GM19351 (cell line): ENCODE measurements around the gene SULT1C2.
"Not testable (repeated sequence)": the region's sequence is repeated elsewhere in the genome, so short reads cannot be mapped to it uniquely, and the experiment has no call there.

ENCODE experiments used
- ATAC-seq: cut with Tn5 transposase; IDR thresholded peaks from one replicate; pipeline ENCODE4 v1.9.1; 2021; ENCODE audit warnings: mild to moderate bottlenecking, moderate library complexity; ENCODE audit not compliant: unreplicated experiment

The SULT1C2 gene

DNA sequence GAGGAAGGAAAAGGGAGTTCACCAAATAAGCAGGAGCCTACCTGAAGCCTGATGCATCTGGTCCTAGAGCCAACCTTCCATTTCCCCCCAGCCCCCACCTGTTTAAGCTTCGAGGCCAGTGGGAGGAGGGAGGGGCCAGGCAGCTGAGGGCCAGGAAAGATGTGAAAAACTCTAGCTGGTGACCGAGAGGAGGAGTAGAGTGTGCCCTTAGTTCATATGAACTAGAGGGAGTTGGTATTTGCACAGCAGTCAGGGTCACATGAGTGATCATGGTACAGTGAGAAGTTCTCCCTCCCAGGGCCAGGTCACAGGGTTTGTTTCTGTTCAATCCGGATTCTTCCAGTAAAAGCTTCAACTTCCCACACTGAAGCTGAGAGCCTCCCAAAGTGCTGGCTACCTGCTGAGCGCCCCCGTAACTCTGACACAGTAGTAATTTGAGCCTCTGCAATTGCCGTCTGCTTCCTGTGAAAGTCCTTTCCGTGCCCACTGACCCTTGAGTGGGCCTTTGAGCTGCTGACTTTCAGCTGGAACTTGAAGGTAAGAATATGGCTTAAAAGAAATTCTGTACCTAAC is at the start of gene SULT1C2:
TSS of gene SULT1C2 (plus strand) at position 362 of the 573 bp plus-strand sequence. CDS start 4,773 bp downstream, outside the sequence.
- ATAC-seq, result no peak

DNA sequence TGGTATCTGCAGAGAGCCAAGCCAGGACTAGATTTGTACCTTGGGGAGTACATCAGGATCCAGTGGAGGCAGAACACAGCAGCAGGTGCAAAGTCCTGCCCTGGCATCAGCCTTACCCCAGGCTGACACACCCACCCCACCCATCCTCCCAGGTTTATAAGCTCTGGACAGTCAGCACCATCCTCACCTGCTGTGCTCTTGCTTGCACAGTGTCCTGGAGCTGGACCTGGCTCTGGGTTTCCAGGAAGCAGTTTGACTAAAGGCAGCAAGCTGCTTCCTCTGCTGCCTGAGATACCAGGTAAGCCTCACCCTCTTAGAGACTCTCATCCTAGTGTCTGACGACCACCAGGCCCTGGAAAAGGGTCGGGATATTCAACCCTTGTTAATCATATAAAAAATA is 48.9 kb upstream of the SULT1C2 start, which contains the start of gene SULT1C3:
TSS of gene SULT1C3 (plus strand) at position 183 of the 400 bp plus-strand sequence. CDS start 7,227 bp downstream, outside the sequence.
- no peak for ATAC-seq

DNA sequence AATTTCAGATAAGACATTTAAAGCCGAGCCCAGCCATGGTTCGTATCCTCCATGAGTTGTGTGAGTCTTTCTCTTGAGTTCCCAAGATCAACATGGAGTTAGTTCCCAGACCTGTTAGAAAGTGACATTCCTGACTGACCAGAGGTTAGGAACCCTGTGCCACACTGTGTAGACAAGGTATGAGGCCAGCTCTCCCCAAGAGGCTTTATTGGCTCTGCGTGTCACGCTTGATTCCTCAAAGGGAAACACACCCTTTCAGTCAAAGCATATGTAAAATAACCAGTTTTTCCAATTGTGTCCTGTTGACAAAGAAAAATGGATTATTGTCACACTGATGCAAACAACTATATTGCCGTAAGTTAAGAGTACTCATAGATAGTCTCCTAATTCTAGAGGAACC is 47.7 kb upstream of the SULT1C2 start:
- ATAC-seq, result no peak

DNA sequence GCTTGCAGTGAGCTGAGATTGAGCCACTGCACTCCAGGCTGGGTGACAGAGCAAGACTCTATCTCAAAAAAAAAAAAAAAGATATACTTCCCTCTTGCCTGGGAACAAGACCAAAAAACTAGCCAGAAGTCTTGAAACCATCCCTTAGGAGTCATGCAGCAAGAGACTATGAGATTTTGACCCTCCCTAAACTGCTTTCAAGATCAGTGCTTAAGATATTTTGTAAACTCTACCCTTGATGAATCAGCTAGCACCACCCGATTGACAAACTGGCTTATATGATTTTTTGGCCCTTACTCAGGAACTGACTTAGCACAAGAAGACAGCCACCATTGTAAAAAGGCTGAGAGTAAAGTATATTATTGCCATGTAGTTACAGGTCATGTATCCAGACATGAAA is 45.1 kb upstream of the SULT1C2 start:
- no peak for ATAC-seq

DNA sequence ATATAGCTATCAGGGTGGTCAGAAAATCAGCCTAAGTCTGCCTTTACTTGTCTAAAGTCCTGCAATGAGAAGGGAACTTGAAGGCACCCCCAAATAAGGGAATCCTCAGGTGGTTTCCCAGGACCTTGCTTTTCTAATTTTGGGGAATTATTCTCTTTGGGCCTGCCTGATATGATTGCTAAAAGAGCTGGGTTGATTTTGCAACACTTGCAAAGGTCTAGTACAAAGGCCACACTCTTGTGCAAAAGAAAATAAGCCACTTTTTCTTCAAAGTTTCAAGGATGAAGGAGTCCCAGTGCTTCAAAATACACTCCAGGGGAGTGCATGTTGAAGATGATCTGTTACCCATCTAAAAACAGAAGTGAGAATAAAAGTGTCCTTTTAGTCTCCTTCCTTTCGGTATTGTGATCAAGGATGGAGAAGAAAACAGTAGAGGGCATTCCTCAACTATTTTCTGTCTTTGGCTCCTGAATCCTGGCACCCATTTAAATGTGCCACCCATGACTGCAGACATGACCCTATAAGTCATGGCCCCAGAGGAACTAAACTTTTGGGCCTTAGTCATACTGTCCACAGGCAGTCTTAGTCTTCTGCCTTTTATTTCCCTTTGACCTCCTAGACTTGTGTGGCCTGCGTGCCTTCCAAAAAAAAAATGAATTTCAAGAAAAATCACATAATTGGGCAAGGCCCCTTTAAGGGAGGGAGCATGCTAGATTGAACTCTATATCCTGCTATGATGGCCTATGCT is 43.9 kb upstream of the SULT1C2 start:
- ATAC-seq, result no peak

DNA sequence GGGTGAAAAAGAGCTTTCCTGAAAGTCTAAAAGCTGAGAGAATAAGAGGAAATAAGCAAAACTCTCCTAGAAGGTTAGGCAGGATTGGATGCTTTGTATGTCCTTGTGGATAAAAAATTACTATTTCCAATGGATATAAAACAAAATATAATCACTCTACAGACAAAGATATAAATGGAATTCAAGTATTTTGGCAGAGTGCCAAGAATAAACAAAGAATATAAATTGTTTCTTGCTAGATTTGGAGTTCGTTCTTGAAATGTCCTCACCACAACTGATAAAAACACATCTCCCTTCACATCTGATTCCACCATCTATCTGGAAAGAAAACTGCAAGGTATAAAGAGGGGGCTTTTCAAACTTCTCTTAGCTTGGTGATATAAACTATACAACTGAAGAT is 35.6 kb upstream of the SULT1C2 start:
- no peak for ATAC-seq

DNA sequence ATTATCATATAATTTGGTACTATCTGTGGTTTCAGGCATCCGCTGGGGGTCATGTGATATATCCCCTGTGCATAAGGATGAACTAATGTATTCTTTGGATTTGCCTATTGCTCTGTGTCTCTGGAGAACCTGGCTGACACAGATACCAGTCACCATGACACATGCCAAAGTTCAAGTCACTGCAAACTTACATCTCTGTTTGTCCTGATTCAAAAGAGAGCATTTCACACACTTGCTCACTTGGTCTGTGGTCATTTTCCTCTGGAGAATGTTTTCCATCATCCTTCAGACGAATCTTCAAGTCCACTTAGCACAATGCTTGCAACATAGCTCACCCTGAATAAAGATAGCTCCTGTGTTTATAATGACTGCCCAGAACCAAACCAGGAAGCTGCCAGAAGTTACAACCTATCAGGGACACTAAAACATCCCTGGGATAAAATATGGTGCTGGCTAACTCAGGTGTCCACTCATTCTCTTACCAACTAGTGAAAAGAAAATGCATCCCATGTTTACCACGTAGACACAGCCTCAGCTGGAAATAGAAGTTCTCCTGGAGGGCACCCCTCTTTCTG is 30.9 kb upstream of the SULT1C2 start:
- ATAC-seq, result no peak

DNA sequence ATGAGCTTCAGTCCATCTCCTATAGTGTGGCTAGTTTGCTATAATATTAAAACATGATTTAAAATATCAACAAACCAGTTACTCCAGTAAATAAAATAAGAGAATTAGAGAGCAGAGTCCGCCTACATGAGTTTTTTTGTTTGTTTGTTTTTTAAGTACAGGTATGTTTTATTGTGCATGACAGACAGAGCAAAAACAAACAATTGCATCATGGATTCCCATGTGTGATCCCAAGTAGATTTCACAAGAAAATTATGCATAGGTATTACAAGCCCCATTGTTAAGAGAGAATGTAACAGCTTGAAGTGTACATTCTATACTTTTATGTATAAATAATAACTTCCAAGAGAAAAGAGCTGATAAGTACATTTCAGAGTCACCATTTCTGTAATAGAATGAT is 27.9 kb upstream of the SULT1C2 start:
- ATAC-seq, result no peak

DNA sequence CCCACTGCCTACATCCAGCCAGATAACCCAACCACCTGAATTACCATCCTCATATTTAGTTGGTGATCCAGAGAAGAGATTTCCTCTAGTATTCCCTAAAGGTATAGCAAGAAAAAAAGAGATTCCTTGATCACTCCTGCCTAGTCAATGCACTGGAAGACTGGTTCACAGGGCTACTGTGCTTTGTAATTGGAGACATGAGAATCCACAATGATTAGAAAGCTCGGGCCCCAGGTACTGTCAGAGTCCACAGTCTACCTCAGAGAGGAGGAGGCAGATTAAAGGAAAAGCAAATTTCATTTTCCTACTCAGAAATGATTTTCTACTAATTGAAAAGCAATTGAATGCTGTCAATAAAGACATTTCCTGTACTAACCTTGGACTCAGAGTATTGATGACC is 26.7 kb upstream of the SULT1C2 start:
- ATAC-seq, result no peak

DNA sequence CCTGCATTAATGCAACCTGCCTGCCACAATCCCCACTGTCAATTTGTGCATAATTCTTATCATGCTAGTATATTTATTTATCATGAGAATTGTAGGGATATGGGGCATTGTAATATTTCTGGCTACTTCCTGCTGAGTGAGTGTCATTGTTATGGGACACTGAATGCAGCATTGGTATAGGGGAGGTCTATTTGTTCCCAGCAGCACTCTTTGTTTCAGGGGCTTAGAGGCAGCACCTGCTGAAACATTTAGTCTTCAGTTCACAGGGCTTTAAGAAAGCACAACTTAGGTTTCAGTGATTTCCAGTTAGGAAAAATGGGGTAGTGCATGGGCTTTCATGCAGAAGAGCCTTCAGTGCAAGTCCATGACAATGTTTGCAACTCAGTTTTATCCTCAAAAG is 25.3 kb upstream of the SULT1C2 start:
- no peak for ATAC-seq

DNA sequence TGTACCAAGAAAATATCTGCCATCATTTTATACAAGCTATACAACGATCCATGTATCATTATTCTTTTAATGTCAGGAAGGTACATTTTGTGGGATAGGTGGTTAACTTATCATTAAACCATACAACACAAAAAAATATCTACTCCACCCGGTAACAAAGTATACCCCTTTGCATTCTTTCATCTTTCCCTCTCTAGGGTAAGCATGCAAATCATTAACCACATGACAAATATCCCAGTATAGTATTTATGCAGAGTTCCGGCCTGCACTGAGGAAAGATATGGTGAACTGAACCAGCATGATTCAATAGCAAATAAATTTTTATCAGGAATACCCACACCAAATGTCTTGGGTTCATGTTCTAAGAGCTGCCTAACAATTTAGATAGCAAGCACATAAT is 22.5 kb upstream of the SULT1C2 start:
- no peak for ATAC-seq

DNA sequence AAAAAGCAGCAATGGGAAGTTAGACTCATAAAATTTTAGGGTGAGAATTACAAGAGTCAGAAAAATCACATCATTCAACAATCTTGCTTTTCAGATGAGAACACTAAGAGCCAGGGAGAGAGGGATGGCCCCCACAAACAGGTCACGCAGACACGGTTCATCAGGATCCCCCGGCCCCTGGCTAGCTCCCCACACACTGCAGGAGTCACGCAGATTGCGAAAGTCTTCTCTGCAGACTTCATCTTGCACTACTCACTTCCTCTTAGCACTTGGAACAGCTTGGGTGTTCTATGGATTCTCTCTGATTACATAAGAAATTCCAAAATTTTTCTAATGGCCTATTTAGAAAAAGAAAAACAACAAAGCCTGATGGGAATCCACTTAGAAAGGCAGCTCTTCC is 21.6 kb upstream of the SULT1C2 start:
- ATAC-seq, result no peak

DNA sequence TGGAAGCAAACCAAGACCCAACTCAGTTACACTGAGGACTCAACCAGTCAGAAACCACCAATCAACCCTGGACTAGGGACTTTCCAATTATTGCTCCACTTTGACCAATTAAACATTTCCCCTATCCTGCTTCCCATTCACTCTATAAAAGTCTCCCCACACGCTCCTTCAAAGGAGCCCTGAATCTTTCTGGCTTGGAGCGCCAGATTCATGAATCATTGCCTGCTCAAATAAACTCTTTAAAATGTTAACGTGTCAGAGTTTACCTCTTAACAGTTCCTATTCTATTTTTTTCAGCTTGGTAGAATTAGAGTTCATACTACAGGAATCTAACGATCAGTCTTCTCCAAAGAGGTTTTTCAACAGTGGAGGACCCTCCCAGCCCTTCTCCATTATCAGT is 20.7 kb upstream of the SULT1C2 start:
- ATAC-seq, result no peak

DNA sequence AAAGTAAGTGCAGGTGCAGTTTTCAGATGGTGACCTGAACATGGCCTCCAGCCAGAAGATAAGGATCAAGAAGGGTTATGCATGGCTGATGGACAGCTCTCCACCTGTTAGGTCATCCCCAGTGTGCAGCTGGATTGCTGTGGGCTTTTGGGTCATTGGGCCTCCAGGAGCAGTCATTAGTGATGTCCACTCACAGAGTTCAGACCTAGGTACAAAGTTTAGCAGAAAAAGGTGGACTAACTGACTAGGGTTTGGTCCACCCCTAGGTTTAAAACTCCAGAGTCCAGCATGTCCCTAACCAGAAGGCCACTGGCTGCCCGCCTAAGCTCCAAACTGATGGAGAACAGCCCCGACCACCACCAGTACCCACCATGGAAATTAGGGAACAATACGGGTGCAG is 18.3 kb upstream of the SULT1C2 start:
- no peak for ATAC-seq

DNA sequence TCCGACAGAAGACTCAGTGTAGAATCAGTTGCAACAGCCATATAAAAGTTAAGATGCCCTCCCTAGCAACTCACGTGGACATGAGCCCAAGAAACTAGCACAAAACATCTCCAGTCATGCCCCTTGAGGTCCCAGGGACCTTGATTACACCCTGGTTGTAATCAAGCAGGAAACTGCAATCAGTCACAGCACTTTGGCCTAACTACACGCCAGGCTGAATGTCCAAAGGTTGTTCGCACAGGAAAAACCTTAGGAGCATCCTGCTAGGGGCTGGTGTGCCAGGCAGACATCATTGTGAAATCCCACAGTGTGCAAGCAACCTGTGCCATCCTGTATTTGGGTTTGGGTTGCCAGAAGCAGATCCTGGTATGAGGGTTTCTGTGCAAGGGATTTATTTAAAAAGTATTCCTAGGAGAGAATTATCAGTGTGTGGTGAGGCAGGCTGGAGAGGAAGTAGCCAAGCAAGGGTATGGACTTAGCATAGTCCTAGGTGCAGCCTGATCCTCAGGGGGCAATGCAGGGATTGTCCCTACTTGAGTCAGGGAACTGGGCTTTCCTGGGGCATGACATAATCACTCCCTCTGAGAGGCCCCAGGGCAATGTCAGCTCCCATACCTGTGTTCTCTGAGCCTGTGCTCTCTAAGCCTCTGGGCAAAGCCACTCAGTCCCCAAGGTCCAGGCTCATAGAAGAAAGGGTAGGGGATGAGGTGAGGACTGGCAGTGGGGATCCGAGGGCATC is 17.8 kb upstream of the SULT1C2 start:
- ATAC-seq, result no peak

DNA sequence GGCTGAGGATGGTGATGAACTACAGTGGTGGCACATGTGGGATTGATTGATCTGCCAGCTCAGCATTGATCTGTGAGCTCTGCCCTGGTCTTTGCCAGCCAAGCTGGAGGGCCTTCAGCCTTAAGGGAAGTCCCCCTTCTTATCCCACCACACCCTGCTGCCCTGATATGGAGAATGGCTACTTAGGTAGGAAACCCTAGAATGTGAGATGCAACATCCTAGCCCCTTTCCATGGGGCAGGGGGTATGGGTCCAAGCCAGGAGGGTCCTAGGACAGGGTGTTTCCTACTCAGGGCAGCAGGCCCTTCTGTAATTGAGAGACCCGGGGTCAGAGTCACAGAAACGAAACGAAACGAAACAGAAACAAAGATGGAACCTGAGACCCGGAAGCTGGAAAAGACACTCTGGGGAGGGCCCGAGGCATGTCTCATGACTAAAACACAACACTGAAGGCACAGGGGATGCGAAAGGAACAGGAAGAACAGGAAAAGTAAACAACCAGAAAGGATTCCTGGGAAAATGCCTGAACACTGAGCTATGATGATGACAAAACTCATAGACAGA is 16.9 kb upstream of the SULT1C2 start:
- ATAC-seq, result no peak

DNA sequence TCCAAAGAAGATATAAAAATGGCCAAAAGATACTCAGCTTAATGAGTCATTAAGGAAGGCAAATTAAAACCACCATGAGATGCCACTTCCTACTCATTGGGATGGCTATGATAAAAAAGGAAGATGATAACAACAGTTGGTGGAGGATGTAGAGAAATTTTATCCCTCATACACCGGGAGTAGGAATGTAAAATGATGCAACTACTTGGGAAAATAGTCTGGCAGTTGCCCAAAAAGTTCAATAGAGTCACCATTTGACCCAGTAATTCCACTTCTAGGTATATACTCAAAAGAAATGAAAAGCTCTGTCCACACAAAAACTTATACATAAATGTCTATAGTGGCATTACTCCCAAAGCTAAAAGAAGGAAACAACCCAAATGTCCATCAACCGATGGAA is 10.1 kb upstream of the SULT1C2 start:
- no peak for ATAC-seq

DNA sequence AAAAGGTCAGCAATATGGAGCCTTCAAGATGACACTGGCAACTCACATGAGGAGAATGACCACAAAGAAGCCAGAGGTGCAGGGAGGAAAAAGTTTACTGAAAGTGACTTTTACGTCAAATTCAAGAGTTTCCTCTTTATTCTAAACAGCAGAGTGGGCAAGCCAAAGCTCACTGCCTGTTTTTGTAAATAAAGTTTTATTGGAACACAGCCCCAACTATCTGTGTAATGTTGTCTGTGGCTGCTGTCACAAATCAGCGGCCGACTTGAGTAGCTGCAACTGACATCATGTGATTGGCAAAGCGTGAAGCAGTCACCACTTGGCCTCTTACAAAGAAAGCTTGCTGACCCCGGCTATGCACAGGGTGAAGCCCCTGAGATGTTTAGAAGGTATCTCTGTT is 9.2 kb upstream of the SULT1C2 start:
- ATAC-seq, result no peak

DNA sequence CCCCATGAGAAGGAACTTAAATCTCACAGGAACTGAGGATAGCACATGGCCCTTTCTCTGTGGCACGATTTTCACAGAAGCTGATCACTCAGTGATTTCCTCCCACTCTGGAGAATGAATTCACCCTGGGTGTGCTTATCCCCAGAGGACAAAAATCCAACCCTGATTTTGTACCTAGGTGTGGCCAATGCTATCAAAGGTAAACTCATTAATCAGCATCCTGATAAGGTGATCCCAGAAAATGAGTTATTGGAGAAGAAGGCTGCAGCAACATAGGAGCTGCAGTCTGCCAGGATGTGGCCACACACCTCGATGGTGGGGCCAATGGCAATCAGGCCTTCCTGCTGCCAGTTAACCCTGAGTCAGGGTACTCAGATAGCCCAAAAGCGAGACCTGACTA is 8.2 kb upstream of the SULT1C2 start:
- no peak for ATAC-seq

DNA sequence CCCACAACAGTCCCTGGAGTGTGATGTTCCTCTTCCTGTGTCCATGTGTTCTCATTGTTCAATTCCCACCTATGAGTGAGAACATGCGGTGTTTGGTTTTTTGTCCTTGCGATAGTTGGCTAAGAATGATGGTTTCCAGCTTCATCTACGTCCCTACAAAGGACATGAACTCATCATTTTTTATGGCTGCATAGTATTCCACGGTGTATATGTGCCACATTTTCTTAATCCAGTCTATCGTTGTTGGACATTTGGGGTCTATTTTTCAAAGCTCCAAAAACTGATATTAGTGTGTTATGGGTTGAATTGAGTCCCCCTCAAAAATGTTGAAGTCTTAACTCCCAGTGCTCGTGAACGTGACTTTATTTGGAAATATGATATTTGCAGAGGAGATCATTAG is 4.1 kb upstream of the SULT1C2 start:
- ATAC-seq, result not testable (repeated sequence)

DNA sequence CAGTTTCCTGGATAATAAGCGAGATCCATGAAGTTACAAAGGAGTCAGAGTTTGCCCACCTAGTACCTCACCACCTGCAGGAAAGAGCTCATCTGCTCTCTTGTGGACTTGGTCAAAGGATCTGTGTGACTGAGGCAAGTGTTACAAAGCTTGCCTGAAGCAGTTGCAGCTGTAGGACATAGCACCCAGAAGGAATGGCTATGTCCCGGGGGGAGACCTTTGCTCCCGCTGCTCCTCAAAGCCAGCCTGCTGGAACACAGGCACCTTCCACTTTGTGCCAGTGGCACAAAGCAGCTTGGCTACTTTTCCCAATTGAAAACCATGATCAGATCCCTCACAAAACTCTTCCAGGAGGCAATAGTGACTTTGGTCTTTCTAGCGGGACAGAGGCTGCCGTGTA is 3.1 kb upstream of the SULT1C2 start:
- ATAC-seq, result no peak
